Thyroid gland (tissue), 4 donors: ENCODE measurements around the gene OTULIN. TPM values are rescaled to one million over a fixed set of nuclear protein-coding genes. Genes with fewer than 3 reads are reported as not detected.

Experiments
- DNase-seq, 2 donors: peaks; one replicate each; pipeline ENCODE4 v3.0.0-alpha.2; 2019
- H3K27ac ChIP-seq, 3 donors: fragments of 200-600 bp; sonication (generic); 1 replicate in 2 of 3; 2 replicates in 1 of 3; pipeline ENCODE4 v1.5.1; 2016 to 2019; ENCODE audit warnings: mild to moderate bottlenecking in 1 of 3, moderate library complexity in 1 of 3
- H3K27me3 ChIP-seq: fragments of 200-600 bp; sonication (generic); one replicate; pipeline ENCODE4 v1.5.1; 2019
- H3K36me3 ChIP-seq, 2 donors: fragments of 200-600 bp; sonication (generic); one replicate each; pipeline ENCODE4 v1.5.1; 2016 to 2019
- H3K4me1 ChIP-seq, 2 donors: fragments of 200-600 bp; sonication (generic); one replicate each; pipeline ENCODE4 v1.5.1; 2017 to 2019
- H3K4me3 ChIP-seq, 3 donors: fragments of 200-600 bp; sonication (generic); replicated peaks in 1 of 3; 1 replicate in 2 of 3; 2 replicates in 1 of 3; pipeline ENCODE4 v1.5.1; 2016; ENCODE audit warnings: mild to moderate bottlenecking in 1 of 3
- H3K9me3 ChIP-seq: fragments of 200-600 bp; sonication (generic); one replicate; pipeline ENCODE4 v1.5.1; 2017
- POLR2A ChIP-seq, 2 donors: fragments of 450-650 bp; IDR thresholded peaks; one replicate each; pipeline ENCODE4 v1.6.1; 2017; ENCODE audit warnings: antibody characterized with exemption in 2 of 2, mild to moderate bottlenecking in 2 of 2, moderate library complexity in 1 of 2
- WGBS, 2 donors: methylation state at CpG; one replicate each; pipeline ENCODE4 v1.1.5; 2017; 5-methylcytosine and 5-hydroxymethylcytosine counted together
- intact Hi-C: fragments of 100-400 bp; cut with DNase I; formaldehyde crosslinking; loops from one replicate; pipeline ENCODE4 v1.15.1; 2023
- total RNA-seq, 4 donors: library from RNA; depleted of rRNA; stranded (reverse); fragments of >200 nt; gene quantifications; one replicate each; pipeline ENCODE4 v1.2.3, GENCODE V29; 2016
- TF ChIP-seq, protein P1 (sequence below), 6 experiments: fragments of 200-600 bp in 3 of 6; fragments of 450-650 bp in 3 of 6; sonication (generic) in 3 of 6; IDR thresholded peaks; one replicate each; pipeline ENCODE4 v1.5.1; 2016 to 2019; ENCODE audit warnings: antibody characterized with exemption in 6 of 6, mild to moderate bottlenecking in 2 of 6, inconsistent platforms in 1 of 6, moderate library complexity in 1 of 6

Gene OTULIN
- total RNA-seq, 4 donors from 2014 or later: 18.0 to 42.7 (median 30.7) TPM

DNA sequence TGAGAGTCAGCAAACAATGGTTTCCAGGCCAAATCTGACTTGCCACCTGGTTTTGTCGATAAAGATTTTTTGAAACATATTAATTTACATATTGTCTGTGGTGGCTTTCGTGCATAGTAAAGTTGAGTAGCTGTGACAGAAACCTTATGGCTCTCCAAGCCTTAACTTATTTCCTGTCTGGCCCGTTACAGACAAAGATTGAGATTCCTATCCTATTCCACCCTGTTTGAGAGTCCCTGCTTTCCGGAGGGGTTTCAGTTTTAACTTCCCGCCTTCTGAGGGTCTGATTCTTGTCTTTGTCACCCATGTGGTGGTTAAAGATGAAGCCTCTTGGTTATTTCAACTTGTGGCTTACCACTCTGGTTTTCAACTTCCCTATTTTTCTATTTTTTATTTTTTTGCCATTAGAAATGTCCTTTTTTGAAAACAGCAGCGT lies 11.4 kb downstream of the OTULIN start:
- Histone ChIP-seq H3K4me1 (peaks cover 0 to 25% of the 10 kb centered on the region in 2 donors), H3K9me3 (no peaks in the 10 kb centered on the region), H3K36me3 (peaks cover 0 to 3% of the 10 kb centered on the region in 2 donors), H3K27ac (peak overlapping the region in 2 of 3 donors; percentile 0 to 1), H3K27me3 (no peaks in the 10 kb centered on the region), H3K4me3 (no peak overlapping the region)
- DNase-seq: no peak
- TF ChIP-seq POLR2A (IDR thresholded peaks at IDR 0.05): no peak
- TF ChIP-seq, protein P1, sequence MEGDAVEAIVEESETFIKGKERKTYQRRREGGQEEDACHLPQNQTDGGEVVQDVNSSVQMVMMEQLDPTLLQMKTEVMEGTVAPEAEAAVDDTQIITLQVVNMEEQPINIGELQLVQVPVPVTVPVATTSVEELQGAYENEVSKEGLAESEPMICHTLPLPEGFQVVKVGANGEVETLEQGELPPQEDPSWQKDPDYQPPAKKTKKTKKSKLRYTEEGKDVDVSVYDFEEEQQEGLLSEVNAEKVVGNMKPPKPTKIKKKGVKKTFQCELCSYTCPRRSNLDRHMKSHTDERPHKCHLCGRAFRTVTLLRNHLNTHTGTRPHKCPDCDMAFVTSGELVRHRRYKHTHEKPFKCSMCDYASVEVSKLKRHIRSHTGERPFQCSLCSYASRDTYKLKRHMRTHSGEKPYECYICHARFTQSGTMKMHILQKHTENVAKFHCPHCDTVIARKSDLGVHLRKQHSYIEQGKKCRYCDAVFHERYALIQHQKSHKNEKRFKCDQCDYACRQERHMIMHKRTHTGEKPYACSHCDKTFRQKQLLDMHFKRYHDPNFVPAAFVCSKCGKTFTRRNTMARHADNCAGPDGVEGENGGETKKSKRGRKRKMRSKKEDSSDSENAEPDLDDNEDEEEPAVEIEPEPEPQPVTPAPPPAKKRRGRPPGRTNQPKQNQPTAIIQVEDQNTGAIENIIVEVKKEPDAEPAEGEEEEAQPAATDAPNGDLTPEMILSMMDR (IDR thresholded peaks at IDR 0.05): no peak
- 83 to 87% methylated on average over 6 of the region's 6 CpGs for WGBS, 2 donors
- intact Hi-C loops: no loop called here

DNA sequence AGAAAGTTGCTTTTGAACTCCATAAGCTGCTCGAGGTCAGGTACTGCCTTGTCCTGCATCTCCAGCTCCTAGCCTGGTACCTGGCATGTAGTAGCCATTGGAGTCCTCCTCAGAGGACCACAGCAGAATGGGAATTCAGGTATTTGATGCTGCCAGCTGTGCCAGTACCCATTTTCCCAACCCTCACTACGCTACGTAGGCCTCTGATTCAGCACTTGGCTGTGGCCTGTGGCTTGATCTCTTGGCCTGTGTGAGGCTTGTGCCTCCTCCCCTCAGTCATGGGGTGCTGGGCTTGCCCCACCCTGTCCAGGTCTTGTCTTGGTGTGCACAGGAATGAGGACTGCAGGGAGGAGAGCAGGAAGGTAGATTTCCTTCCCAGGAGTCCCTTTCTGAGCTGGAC lies 11.8 kb downstream of the OTULIN start:
- no peaks in the 10 kb centered on the region for H3K27me3 ChIP-seq
- WGBS, 2 donors: 77 to 88% methylated on average over 3 of the region's 3 CpGs
- peaks cover 0 to 25% of the 10 kb centered on the region in 2 donors for H3K4me1 ChIP-seq
- no peak overlapping the region for H3K4me3 ChIP-seq
- no peaks in the 10 kb centered on the region for H3K9me3 ChIP-seq
- intact Hi-C loops: no loop called here
- peak overlapping the region in 1 of 3 donors; percentile 1 for H3K27ac ChIP-seq
- TF ChIP-seq, protein P1 (IDR thresholded peaks at IDR 0.05): no peak
- no peak for TF ChIP-seq POLR2A (IDR thresholded peaks at IDR 0.05)
- DNase-seq: no peak
- H3K36me3 ChIP-seq: peaks cover 0 to 4% of the 10 kb centered on the region in 2 donors

DNA sequence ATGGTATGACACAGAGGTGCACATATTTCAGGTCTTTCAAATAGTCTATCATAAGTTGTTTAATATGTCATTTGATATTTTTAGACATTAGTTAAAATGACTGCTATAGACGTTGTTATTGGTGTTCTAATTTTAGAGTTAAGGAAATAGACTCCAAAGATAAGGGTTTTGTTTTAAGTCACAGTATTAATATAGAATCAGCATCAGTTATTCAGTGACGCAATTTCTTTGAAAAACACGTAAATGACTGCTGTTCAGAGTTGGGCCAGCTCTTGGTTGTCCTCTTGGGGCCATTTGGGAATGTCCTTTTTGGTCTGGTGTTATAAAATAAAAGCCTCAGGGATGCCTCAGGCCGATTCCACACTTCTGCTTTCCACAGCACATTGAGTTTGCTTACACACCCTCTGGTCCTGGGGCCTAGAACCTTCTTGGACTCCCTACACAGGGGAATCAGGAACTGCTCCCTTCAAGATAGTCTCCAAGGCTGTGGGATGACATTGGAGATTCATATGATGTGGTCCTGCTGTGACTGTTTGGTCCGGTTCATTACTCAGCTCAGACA lies 14.3 kb downstream of the OTULIN start:
- intact Hi-C loops: no loop called here
- Histone ChIP-seq H3K9me3 (no peaks in the 10 kb centered on the region), H3K4me3 (no peak overlapping the region), H3K27me3 (no peaks in the 10 kb centered on the region), H3K4me1 (peaks cover 0 to 15% of the 10 kb centered on the region in 2 donors), H3K36me3 (peaks cover 10 to 11% of the 10 kb centered on the region in 2 donors), H3K27ac (no peak overlapping the region)
- no peak for DNase-seq
- 82 to 88% methylated on average over 5 of the region's 5 CpGs for WGBS, 2 donors
- TF ChIP-seq, protein P1 (IDR thresholded peaks at IDR 0.05): no peak
- TF ChIP-seq POLR2A (IDR thresholded peaks at IDR 0.05): no peak

DNA sequence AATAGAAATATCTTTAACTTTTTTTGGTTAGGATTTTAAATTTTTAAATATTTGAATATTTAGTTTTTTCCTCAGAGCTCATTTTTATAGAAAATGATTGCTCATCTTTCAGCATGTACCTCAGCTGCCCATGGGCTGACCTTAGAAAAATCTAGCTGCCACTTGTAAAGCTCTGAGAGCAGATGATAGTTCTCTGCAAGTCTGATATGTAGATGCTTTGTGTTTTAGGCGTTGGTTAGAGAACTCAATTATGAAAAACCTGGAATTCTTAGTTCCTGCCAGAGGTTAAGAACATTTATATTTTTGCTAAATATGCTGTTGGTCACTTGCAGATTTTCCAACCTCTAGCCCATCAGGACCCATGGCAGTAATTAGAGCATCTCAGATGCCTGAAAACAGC lies 15.1 kb downstream of the OTULIN start:
- peaks cover 10 to 11% of the 10 kb centered on the region in 2 donors for H3K36me3 ChIP-seq

DNA sequence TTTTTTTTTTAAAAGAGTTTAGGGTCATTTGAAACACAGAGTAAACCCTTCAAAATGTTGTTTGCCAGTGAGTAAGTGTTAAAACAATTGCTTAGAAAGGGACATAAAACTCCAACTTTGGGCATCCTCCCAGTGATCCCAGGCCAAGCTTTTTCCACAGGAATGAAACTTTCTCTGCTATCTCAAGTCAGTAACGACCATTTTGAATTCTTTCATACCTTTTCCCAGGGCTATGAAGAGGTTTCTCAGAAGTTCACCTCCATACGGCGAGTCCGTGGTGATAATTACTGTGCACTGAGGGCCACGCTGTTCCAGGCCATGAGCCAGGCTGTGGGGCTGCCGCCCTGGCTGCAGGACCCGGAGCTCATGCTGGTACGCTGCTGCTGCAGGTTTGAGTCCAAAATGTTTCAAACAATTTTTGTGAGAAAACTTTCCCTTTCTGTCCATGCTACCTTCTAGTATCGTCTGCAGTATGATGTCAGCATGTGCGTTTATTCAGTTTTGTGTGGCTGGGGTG lies 16.8 kb downstream of the OTULIN start:
- intact Hi-C loops: no loop called here
- H3K4me3 ChIP-seq: no peak overlapping the region
- H3K27me3 ChIP-seq: no peaks in the 10 kb centered on the region
- peaks cover 10 to 11% of the 10 kb centered on the region in 2 donors for H3K36me3 ChIP-seq
- H3K27ac ChIP-seq: no peak overlapping the region
- 97% methylated on average over 10 of the region's 10 CpGs for WGBS, 2 donors
- H3K4me1 ChIP-seq: peaks cover 0 to 7% of the 10 kb centered on the region in 2 donors
- no peak for TF ChIP-seq POLR2A (IDR thresholded peaks at IDR 0.05)
- TF ChIP-seq, protein P1 (IDR thresholded peaks at IDR 0.05): no peak
- DNase-seq: no peak
- no peaks in the 10 kb centered on the region for H3K9me3 ChIP-seq

More for the DNA sequence above, 15.1 kb downstream of the OTULIN start:
- H3K4me3 ChIP-seq: no peak overlapping the region
- DNase-seq: no peak
- H3K27me3 ChIP-seq: no peaks in the 10 kb centered on the region
- peaks cover 0 to 15% of the 10 kb centered on the region in 2 donors for H3K4me1 ChIP-seq
- intact Hi-C loops: no loop called here
- TF ChIP-seq POLR2A (IDR thresholded peaks at IDR 0.05): no peak
- TF ChIP-seq, protein P1 (IDR thresholded peaks at IDR 0.05): no peak
- H3K9me3 ChIP-seq: no peaks in the 10 kb centered on the region
- 97 to 100% methylated on average over 1 of the region's 1 CpG for WGBS, 2 donors
- H3K27ac ChIP-seq: no peak overlapping the region
